Brain microvascular endothelial cell (primary cell): ENCODE results near the gene HS6ST2.
A peak's percentile ranks its signal among the peaks of the same experiment; 100 is the strongest.

Experiments used
- DNase-seq: peaks from one replicate; pipeline ENCODE4 v3.0.0-alpha.2; 2020
- H3K27ac ChIP-seq: fragments of 250-450 bp; sonication (Bioruptor Pico); 2 replicates; pipeline ENCODE4 v1.5.1; 2020; ENCODE audit warnings: mild to moderate bottlenecking, moderate library complexity
- H3K27me3 ChIP-seq: fragments of 250-450 bp; sonication (Bioruptor Pico); replicated peaks from 2 replicates; pipeline ENCODE4 v1.5.1; 2020; ENCODE audit warnings: mild to moderate bottlenecking
- H3K36me3 ChIP-seq: fragments of 250-450 bp; sonication (Bioruptor Pico); replicated peaks from 2 replicates; pipeline ENCODE4 v1.5.1; 2020; ENCODE audit warnings: mild to moderate bottlenecking
- H3K4me3 ChIP-seq: 2 replicates; pipeline ENCODE4 v1.5.1; 2011; ENCODE audit warnings: low read depth, mild to moderate bottlenecking, control low read depth, low read length, moderate library complexity
- in situ Hi-C: cut with HindIII; loops from 2 replicates; pipeline ENCODE4 v1.10.0; 2017; ENCODE audit warnings: low sequenced_read_pairs, low pct_ligation_motif_present
- TF ChIP-seq, protein P1 (sequence below): IDR thresholded peaks from 2 replicates; pipeline ENCODE4 v1.5.1; 2011; ENCODE audit warnings: low read depth, mild to moderate bottlenecking, moderate library complexity, low read length, control low read depth, inconsistent platforms; ENCODE audit errors: missing control alignments

HS6ST2 gene

DNA sequence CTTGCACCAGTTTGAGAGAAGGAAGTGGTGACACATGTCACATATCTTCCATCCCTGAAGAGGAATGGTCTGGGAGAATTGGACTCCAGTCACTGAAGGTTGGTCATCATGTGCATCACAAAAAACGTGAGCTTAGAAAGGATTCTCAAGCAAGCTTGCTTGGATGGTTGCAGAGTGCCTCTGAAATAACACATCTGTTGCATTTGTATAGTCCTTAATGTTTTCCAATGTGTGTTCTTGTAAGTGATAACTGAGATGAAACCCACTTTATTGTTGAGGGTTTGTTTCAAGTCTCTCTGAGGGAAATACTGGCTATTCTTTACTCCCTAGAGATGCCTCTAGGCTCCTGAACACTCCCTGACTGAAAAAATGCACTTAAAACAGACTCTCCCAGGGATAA, 285.1 kb downstream of the HS6ST2 start:
- no peaks in the 10 kb centered on the region for H3K27me3 ChIP-seq
- in situ Hi-C loops = no loop called here

DNA sequence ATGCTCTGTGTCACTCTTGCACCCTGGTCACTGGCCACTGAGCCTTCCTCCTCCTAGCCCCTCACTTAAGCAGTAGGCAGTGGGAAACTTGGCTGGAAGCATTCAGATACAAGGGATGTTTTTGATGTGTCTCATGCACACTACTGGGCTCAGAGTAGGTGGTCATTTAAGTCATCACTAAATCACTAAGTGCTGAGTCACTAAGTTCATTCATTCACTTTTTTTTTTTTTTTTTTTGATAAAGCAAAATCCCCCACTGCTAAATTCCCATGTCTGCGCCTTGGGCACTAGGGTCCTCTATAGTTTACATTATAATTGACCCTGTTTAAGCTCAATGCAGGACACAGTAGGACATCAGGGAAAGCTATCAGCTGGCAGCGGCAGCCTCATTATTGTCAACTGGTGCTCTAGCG, 287.2 kb downstream of the HS6ST2 start:
- no peak overlapping the region for H3K27ac ChIP-seq
- in situ Hi-C loops = no loop called here
- no peaks in the 10 kb centered on the region for H3K36me3 ChIP-seq
- H3K27me3 ChIP-seq = no peaks in the 10 kb centered on the region
- DNase-seq = peak; percentile 2
- no peak overlapping the region for H3K4me3 ChIP-seq
- TF ChIP-seq, protein P1, sequence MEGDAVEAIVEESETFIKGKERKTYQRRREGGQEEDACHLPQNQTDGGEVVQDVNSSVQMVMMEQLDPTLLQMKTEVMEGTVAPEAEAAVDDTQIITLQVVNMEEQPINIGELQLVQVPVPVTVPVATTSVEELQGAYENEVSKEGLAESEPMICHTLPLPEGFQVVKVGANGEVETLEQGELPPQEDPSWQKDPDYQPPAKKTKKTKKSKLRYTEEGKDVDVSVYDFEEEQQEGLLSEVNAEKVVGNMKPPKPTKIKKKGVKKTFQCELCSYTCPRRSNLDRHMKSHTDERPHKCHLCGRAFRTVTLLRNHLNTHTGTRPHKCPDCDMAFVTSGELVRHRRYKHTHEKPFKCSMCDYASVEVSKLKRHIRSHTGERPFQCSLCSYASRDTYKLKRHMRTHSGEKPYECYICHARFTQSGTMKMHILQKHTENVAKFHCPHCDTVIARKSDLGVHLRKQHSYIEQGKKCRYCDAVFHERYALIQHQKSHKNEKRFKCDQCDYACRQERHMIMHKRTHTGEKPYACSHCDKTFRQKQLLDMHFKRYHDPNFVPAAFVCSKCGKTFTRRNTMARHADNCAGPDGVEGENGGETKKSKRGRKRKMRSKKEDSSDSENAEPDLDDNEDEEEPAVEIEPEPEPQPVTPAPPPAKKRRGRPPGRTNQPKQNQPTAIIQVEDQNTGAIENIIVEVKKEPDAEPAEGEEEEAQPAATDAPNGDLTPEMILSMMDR = no peak

More for the DNA sequence above, 285.1 kb downstream of the HS6ST2 start:
- Histone ChIP-seq H3K36me3 (no peaks in the 10 kb centered on the region), H3K4me3 (no peak overlapping the region), H3K27ac (no peak overlapping the region)
- TF ChIP-seq, protein P1 = no peak
- no peak for DNase-seq

DNA sequence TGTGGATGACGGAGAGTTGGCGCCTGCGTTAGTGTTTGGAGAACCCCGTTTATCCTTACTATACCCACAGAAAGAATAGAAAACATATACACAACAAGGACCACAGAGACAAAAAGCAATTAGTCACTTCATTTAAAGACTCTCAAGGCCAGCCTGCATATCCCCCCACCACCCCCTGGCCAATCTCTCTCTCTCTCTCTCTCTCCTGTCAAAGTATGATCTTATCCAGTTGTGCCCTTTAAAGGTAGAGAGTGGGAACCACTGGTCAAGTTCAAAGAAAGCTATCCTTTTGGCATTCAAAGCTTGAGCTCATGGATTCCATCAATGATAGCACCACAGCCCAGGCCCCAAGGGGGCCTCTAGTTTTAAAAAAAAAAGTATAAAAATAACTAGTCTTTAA, 289.3 kb downstream of the HS6ST2 start:
- Histone ChIP-seq H3K36me3 (no peaks in the 10 kb centered on the region), H3K27ac (no peak overlapping the region), H3K4me3 (no peak overlapping the region), H3K27me3 (no peaks in the 10 kb centered on the region)
- TF ChIP-seq, protein P1 = no peak
- DNase-seq = no peak
- in situ Hi-C loops = no loop called here

DNA sequence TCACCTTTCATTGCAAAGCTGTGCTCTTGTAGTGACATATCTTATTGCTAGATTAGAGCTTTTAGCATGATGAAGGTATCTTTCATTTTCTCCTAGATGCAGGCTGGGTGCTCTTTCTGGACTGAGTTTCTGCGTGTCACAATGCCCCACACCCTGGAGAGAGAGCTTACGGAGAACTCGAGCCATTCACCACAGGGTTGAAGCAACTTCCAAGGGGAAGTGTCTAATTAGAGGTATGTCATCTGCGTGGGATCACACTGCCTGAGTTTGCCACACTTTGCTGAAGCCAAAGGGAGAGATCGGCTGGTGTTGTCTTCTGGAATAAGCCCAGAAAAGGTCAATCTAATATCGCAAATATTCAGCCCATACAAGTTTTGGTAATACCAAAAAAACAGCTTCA, 290.3 kb downstream of the HS6ST2 start:
- Histone ChIP-seq H3K27ac (no peak overlapping the region), H3K36me3 (no peaks in the 10 kb centered on the region), H3K27me3 (no peaks in the 10 kb centered on the region), H3K4me3 (no peak overlapping the region)
- no peak for DNase-seq
- TF ChIP-seq, protein P1 = no peak
- in situ Hi-C loops = no loop called here

DNA sequence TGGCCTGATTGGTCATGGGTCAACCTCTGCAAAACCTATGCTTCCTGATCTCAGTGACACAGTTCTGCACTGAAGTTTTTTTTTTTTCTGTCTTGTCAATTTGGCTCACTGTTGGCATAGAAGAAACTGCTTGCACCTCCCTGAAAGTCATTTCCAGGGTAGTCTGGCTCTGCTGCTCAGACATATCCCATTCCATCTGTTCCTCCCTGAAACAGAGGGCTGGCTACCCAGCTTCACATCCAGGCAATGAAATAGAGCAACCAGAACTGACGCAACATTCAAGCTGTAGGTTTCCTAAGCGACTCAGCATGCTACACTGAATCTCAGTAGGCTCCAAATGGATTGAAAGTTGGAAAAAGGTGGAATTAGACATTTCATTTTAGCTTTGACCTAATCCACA, 292.8 kb downstream of the HS6ST2 start:
- Histone ChIP-seq H3K36me3 (no peaks in the 10 kb centered on the region), H3K27me3 (no peaks in the 10 kb centered on the region), H3K4me3 (no peak overlapping the region), H3K27ac (no peak overlapping the region)
- TF ChIP-seq, protein P1 = no peak
- in situ Hi-C loops = no loop called here
- DNase-seq = no peak

DNA sequence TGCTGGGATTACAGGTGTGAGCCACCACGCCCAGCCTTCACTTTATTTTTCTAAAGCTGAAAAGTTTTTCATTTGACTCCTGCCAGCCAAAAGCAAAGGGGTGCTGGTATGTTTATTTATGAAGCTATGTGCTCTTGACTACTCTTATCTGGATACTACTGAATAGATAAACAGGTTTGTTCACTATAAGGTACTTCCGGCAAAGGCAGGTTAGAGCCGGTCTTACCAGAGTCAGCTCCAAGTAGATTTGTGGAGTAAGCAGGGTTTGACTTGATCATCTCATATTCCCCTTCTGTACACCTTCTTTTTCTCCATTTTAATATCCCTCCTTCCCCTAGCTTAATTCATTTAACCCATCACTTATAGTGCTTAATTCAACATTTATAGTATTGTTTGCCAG, 294.2 kb downstream of the HS6ST2 start:
- DNase-seq = no peak
- in situ Hi-C loops = no loop called here
- H3K27me3 ChIP-seq = no peaks in the 10 kb centered on the region
- TF ChIP-seq, protein P1 = no peak
- H3K36me3 ChIP-seq = no peaks in the 10 kb centered on the region
- H3K4me3 ChIP-seq = no peak overlapping the region
- no peak overlapping the region for H3K27ac ChIP-seq
